ENCODE measurements around the gene ZNF576. TPM values are rescaled to one million over a fixed set of nuclear protein-coding genes. Genes with fewer than 3 reads are reported as not detected.
"Not testable (repeated sequence)": the region's sequence is repeated elsewhere in the genome, so short reads cannot be mapped to it uniquely, and the experiment has no call there.

Gene ZNF576
- total RNA-seq, 1 donor = 3.9 TPM

- Histone ChIP-seq H3K9me3 (ENCODE audit: low read depth, low read length) (no peaks in the 10 kb centered on the region), H3K4me1 (ENCODE audit: insufficient read depth, low read length) (peaks cover 9% of the 10 kb centered on the region), H3K27me3 (ENCODE audit: insufficient read depth, low read length) (no peaks in the 10 kb centered on the region), H3K4me3 (ENCODE audit: low read length) (no peak overlapping the region)
These were observed 7.1 kb upstream of the ZNF576 start for GRCh38 chr19:43589277-43589676.

GRCh38 chr19:43589678-43590077 is 6.7 kb upstream of the ZNF576 start:
- no peaks in the 10 kb centered on the region for H3K27me3 ChIP-seq (ENCODE audit: insufficient read depth, low read length)
- no peaks in the 10 kb centered on the region for H3K9me3 ChIP-seq (ENCODE audit: low read depth, low read length)
- no peak overlapping the region for H3K4me3 ChIP-seq (ENCODE audit: low read length)
- peaks cover 9% of the 10 kb centered on the region for H3K4me1 ChIP-seq (ENCODE audit: insufficient read depth, low read length)

GRCh38 chr19:43591904-43592772 is 4.3 kb upstream of the ZNF576 start:
- H3K9me3 ChIP-seq (ENCODE audit: low read depth, low read length) = no peaks in the 10 kb centered on the region
- H3K4me1 ChIP-seq (ENCODE audit: insufficient read depth, low read length) = peaks cover 29% of the 10 kb centered on the region
- no peak overlapping the region for H3K4me3 ChIP-seq (ENCODE audit: low read length)
- no peaks in the 10 kb centered on the region for H3K27me3 ChIP-seq (ENCODE audit: insufficient read depth, low read length)

GRCh38 chr19:43592800-43593350 is 3.5 kb upstream of the ZNF576 start:
- H3K4me3 ChIP-seq (ENCODE audit: low read length) = no peak overlapping the region
- H3K9me3 ChIP-seq (ENCODE audit: low read depth, low read length) = no peaks in the 10 kb centered on the region
- H3K4me1 ChIP-seq (ENCODE audit: insufficient read depth, low read length) = peaks cover 37% of the 10 kb centered on the region
- no peaks in the 10 kb centered on the region for H3K27me3 ChIP-seq (ENCODE audit: insufficient read depth, low read length)

GRCh38 chr19:43594081-43594697 is 2.2 kb upstream of the ZNF576 start:
- Histone ChIP-seq H3K27me3 (ENCODE audit: insufficient read depth, low read length) (no peaks in the 10 kb centered on the region), H3K4me3 (ENCODE audit: low read length) (no peak overlapping the region), H3K9me3 (ENCODE audit: low read depth, low read length) (no peaks in the 10 kb centered on the region), H3K4me1 (ENCODE audit: insufficient read depth, low read length) (peaks cover 43% of the 10 kb centered on the region)

GRCh38 chr19:43594710-43595604 is 1.4 kb upstream of the ZNF576 start:
- no peaks in the 10 kb centered on the region for H3K27me3 ChIP-seq (ENCODE audit: insufficient read depth, low read length)
- H3K4me1 ChIP-seq (ENCODE audit: insufficient read depth, low read length) = peaks cover 43% of the 10 kb centered on the region
- peak overlapping the region; percentile 89 for H3K4me3 ChIP-seq (ENCODE audit: low read length)
- no peaks in the 10 kb centered on the region for H3K9me3 ChIP-seq (ENCODE audit: low read depth, low read length)

- Histone ChIP-seq H3K9me3 (ENCODE audit: low read depth, low read length) (no peaks in the 10 kb centered on the region), H3K27me3 (ENCODE audit: insufficient read depth, low read length) (no peaks in the 10 kb centered on the region), H3K4me1 (ENCODE audit: insufficient read depth, low read length) (peaks cover 43% of the 10 kb centered on the region), H3K4me3 (ENCODE audit: low read length) (peak overlapping the region; percentile 89)
These were observed 793 bp upstream of the ZNF576 start for GRCh38 chr19:43595605-43595998.

- no peaks in the 10 kb centered on the region for H3K27me3 ChIP-seq (ENCODE audit: insufficient read depth, low read length)
- H3K9me3 ChIP-seq (ENCODE audit: low read depth, low read length) = no peaks in the 10 kb centered on the region
- peaks cover 43% of the 10 kb centered on the region for H3K4me1 ChIP-seq (ENCODE audit: insufficient read depth, low read length)
- H3K4me3 ChIP-seq (ENCODE audit: low read length) = peak overlapping the region; percentile 89
These were observed 557 bp downstream of the ZNF576 start for GRCh38 chr19:43596842-43597461.

GRCh38 chr19:43597876-43598275 is 1.5 kb downstream of the ZNF576 start:
- Histone ChIP-seq H3K4me3 (ENCODE audit: low read length) (no peak overlapping the region), H3K27me3 (ENCODE audit: insufficient read depth, low read length) (no peaks in the 10 kb centered on the region), H3K9me3 (ENCODE audit: low read depth, low read length) (no peaks in the 10 kb centered on the region), H3K4me1 (ENCODE audit: insufficient read depth, low read length) (peaks cover 43% of the 10 kb centered on the region)

GRCh38 chr19:43598445-43599240 is 2.2 kb downstream of the ZNF576 start:
- no peaks in the 10 kb centered on the region for H3K9me3 ChIP-seq (ENCODE audit: low read depth, low read length)
- no peaks in the 10 kb centered on the region for H3K27me3 ChIP-seq (ENCODE audit: insufficient read depth, low read length)
- peaks cover 43% of the 10 kb centered on the region for H3K4me1 ChIP-seq (ENCODE audit: insufficient read depth, low read length)
- H3K4me3 ChIP-seq (ENCODE audit: low read length) = no peak overlapping the region

- peaks cover 33% of the 10 kb centered on the region for H3K4me1 ChIP-seq (ENCODE audit: insufficient read depth, low read length)
- H3K4me3 ChIP-seq (ENCODE audit: low read length) = no peak overlapping the region
- H3K27me3 ChIP-seq (ENCODE audit: insufficient read depth, low read length) = no peaks in the 10 kb centered on the region
- no peaks in the 10 kb centered on the region for H3K9me3 ChIP-seq (ENCODE audit: low read depth, low read length)
These were observed 3.4 kb downstream of the ZNF576 start for GRCh38 chr19:43599635-43600295.

GRCh38 chr19:43600326-43600725 is 3.9 kb downstream of the ZNF576 start:
- not testable (repeated sequence) for H3K27me3 ChIP-seq (ENCODE audit: insufficient read depth, low read length); H3K9me3 ChIP-seq (ENCODE audit: low read depth, low read length); H3K4me3 ChIP-seq (ENCODE audit: low read length)
- H3K4me1 ChIP-seq (ENCODE audit: insufficient read depth, low read length) = peaks cover 28% of the 10 kb centered on the region

GRCh38 chr19:43605875-43606568 is 9.6 kb downstream of the ZNF576 start:
- H3K27me3 ChIP-seq (ENCODE audit: insufficient read depth, low read length) = no peaks in the 10 kb centered on the region
- no peaks in the 10 kb centered on the region for H3K4me1 ChIP-seq (ENCODE audit: insufficient read depth, low read length)
- no peaks in the 10 kb centered on the region for H3K9me3 ChIP-seq (ENCODE audit: low read depth, low read length)
- no peak overlapping the region for H3K4me3 ChIP-seq (ENCODE audit: low read length)
